Measurements from ENCODE around the gene CBARP. TPM values are rescaled to one million over a fixed set of nuclear protein-coding genes. Genes with fewer than 3 reads are reported as not detected.

The CBARP gene
- total RNA-seq, 1 experiment from 2014 or later, result 28.4 TPM

GRCh38 chr19:1285737-1286360 lies 48.0 kb upstream of the CBARP start, which contains the start of gene EFNA2:
Gene EFNA2 (plus strand): TSS chr19:1285873. CDS start chr19:1286169, 296 bp downstream.
- Mint-ChIP-seq H3K27ac (no peak within 1 kb of the TSS), H3K27me3 (ENCODE audit: low read depth) (peaks cover 15% of the 10 kb centered on the region), H3K36me3 (ENCODE audit: insufficient read depth in 1 of 3, low read depth in 3 of 3) (no peaks in the 10 kb centered on the region), H3K4me3 (peak within 1 kb of the TSS; percentile 71 to 84), H3K4me1 (peaks cover 7 to 20% of the 10 kb centered on the region in 2 experiments), H3K9me3 (no peaks in the 10 kb centered on the region)
- H3K4me1 ChIP-seq (ENCODE audit: insufficient read depth, low read length), result no peaks in the 10 kb centered on the region
- no peak within 1 kb of the TSS for H2AK5ac ChIP-seq (ENCODE audit: insufficient read length, low read length)
- H4K8ac ChIP-seq (replicated peaks; ENCODE audit: insufficient read length, low read depth, low read length), result no peak within 1 kb of the TSS
- H3K23ac ChIP-seq (ENCODE audit: insufficient read length, low read depth, low read length), result no peak within 1 kb of the TSS
- H2BK12ac ChIP-seq (ENCODE audit: insufficient read length, low read depth, low read length), result no peak within 1 kb of the TSS
- no CpG with 5 or more reads among the region's 113 CpGs for WGBS (ENCODE audit: extremely low coverage, insufficient read length, low lambda C conversion rate)
- H3K9ac ChIP-seq (ENCODE audit: extremely low read depth, insufficient read length, low read length), result no peak within 1 kb of the TSS
- H4K5ac ChIP-seq (ENCODE audit: insufficient read length, low read depth, low read length), result no peak within 1 kb of the TSS
- H2BK20ac ChIP-seq (ENCODE audit: low read depth, low read length, poor library complexity, severe bottlenecking), result no peak within 1 kb of the TSS
- TF ChIP-seq CTCF (conservative IDR thresholded peaks at IDR 0.05), result no peak; the same call in 2 of the 3 replicates
- peaks cover 2% of the 10 kb centered on the region; the same call in 1 of the 2 replicates for H3K79me2 ChIP-seq (ENCODE audit: insufficient read depth, low read length)
- H3K27ac ChIP-seq (ENCODE audit: insufficient read length, low read depth, low read length), result no peak within 1 kb of the TSS
- no peak within 1 kb of the TSS for H3K18ac ChIP-seq (ENCODE audit: insufficient read length, low read depth, low read length)
- H3K27me3 ChIP-seq (ENCODE audit: insufficient read depth, low read length), result no peaks in the 10 kb centered on the region
- no peak within 1 kb of the TSS for H4K91ac ChIP-seq (ENCODE audit: insufficient read length, low read depth, low read length)
- H3K9me3 ChIP-seq (ENCODE audit: control insufficient read depth, low read depth, low read length), result no peaks in the 10 kb centered on the region
- H2BK120ac ChIP-seq (ENCODE audit: low read depth, low read length, poor library complexity, severe bottlenecking), result no peak within 1 kb of the TSS
- H3K14ac ChIP-seq (ENCODE audit: insufficient read depth, low read length), result peak within 1 kb of the TSS; percentile 68
- peak within 1 kb of the TSS; percentile 19 for H3K4me2 ChIP-seq (ENCODE audit: insufficient read depth, insufficient read length, low read length)
- no peak for DNase-seq
- no peak within 1 kb of the TSS for H2BK5ac ChIP-seq (ENCODE audit: insufficient read length, low read length)
- H2AFZ ChIP-seq (ENCODE audit: low read length), result no peak within 1 kb of the TSS
- no peaks in the 10 kb centered on the region for H4K20me1 ChIP-seq (ENCODE audit: control insufficient read depth, insufficient read depth, insufficient read length)
- H3K56ac ChIP-seq (ENCODE audit: insufficient read length, low read depth, low read length), result no peak within 1 kb of the TSS
- no peak within 1 kb of the TSS for H3K4ac ChIP-seq (ENCODE audit: low read depth, low read length)
- H3K23me2 ChIP-seq (ENCODE audit: insufficient read length, low read depth, low read length, poor library complexity, severe bottlenecking), result peaks cover 4% of the 10 kb centered on the region
- no peak within 1 kb of the TSS for H2BK15ac ChIP-seq (ENCODE audit: low read depth, low read length)
- H3T11ph ChIP-seq (ENCODE audit: low read length), result no peak within 1 kb of the TSS
- no peaks in the 10 kb centered on the region for H3K79me1 ChIP-seq (ENCODE audit: insufficient read depth, low read depth, low read length, poor library complexity, severe bottlenecking)

All from H9 (cell line).